Thoracic aorta (tissue), 2 donors: ENCODE data around the gene ENOX1. TPM values are rescaled to one million over a fixed set of nuclear protein-coding genes. Genes with fewer than 3 reads are reported as not detected.

Experiments used
- ATAC-seq: fragments of 150-250 bp; one replicate; pipeline ENCODE4 v1.8.0; 2017; ENCODE audit warnings: low read depth; ENCODE audit not compliant: insufficient number of reproducible peaks, low FRiP score
- DNase-seq: peaks from one replicate; pipeline ENCODE4 v3.0.0-alpha.2; 2020; ENCODE audit warnings: low spot score
- H3K27ac ChIP-seq, 2 donors: fragments of 200-600 bp; sonication (generic); 1 replicate in 1 of 2; 2 replicates in 1 of 2; pipeline ENCODE4 v1.5.1; 2016; ENCODE audit warnings: mild to moderate bottlenecking in 2 of 2, moderate library complexity in 2 of 2
- H3K27me3 ChIP-seq: fragments of 200-600 bp; sonication (generic); replicated peaks from 2 replicates; pipeline ENCODE4 v1.6.0; 2016; ENCODE audit warnings: mild to moderate bottlenecking; ENCODE audit not compliant: insufficient read depth
- H3K36me3 ChIP-seq: fragments of 200-600 bp; sonication (generic); one replicate; pipeline ENCODE4 v1.5.1; 2016
- H3K4me1 ChIP-seq, 2 donors: fragments of 200-600 bp; sonication (generic); 1 replicate in 1 of 2; 2 replicates in 1 of 2; pipeline versions ENCODE4 v1.5.1 to v1.6.0; 2016; ENCODE audit warnings: low read depth in 2 of 2, mild to moderate bottlenecking in 1 of 2; ENCODE audit not compliant: control insufficient read depth in 1 of 2
- H3K4me3 ChIP-seq: fragments of 200-600 bp; sonication (generic); 2 replicates; pipeline ENCODE4 v1.5.1; 2016; ENCODE audit warnings: mild to moderate bottlenecking
- H3K9me3 ChIP-seq: fragments of 200-600 bp; sonication (generic); 2 replicates; pipeline ENCODE4 v1.5.1; 2016
- CTCF ChIP-seq: fragments of 200-600 bp; sonication (generic); IDR thresholded peaks from one replicate; pipeline ENCODE4 v1.5.1; 2019; ENCODE audit warnings: antibody characterized with exemption
- total RNA-seq, 2 donors: library from RNA; depleted of rRNA; stranded (reverse); fragments of >200 nt; gene quantifications; one replicate each; pipeline versions ENCODE4 v1.1.0 to v1.2.3, GENCODE V29; 2016

The ENOX1 gene
- total RNA-seq, 2 donors from 2014 or later, result 0.41 to 2.3 TPM

GRCh38 chr13:43388282-43389034, 398.3 kb downstream of the ENOX1 start:
- Histone ChIP-seq H3K4me3 (no peak overlapping the region), H3K9me3 (no peaks in the 10 kb centered on the region), H3K27me3 (no peaks in the 10 kb centered on the region), H3K36me3 (no peaks in the 10 kb centered on the region), H3K27ac (no peak overlapping the region), H3K4me1 (no peaks in the 10 kb centered on the region)
- no peak for ATAC-seq
- no peak for DNase-seq
- TF ChIP-seq CTCF, result no peak

- H3K4me3 ChIP-seq, result no peak overlapping the region
- no peaks in the 10 kb centered on the region for H3K27me3 ChIP-seq
- ATAC-seq, result no peak
- H3K4me1 ChIP-seq, result no peaks in the 10 kb centered on the region
- no peak for TF ChIP-seq CTCF
- H3K27ac ChIP-seq, result no peak overlapping the region
- no peaks in the 10 kb centered on the region for H3K36me3 ChIP-seq
- no peaks in the 10 kb centered on the region for H3K9me3 ChIP-seq
- DNase-seq, result no peak
Measured at GRCh38 chr13:43387880-43388279, 398.9 kb downstream of the ENOX1 start.

GRCh38 chr13:43383498-43384165, 403.1 kb downstream of the ENOX1 start:
- no peak for ATAC-seq
- no peaks in the 10 kb centered on the region for H3K4me1 ChIP-seq
- DNase-seq, result no peak

GRCh38 chr13:43379738-43380137, 407.0 kb downstream of the ENOX1 start:
- DNase-seq (no peak), ATAC-seq (no peak)
- H3K36me3 ChIP-seq, result no peaks in the 10 kb centered on the region
- H3K27ac ChIP-seq, result no peak overlapping the region
- peaks cover 0 to 8% of the 10 kb centered on the region in 2 donors for H3K4me1 ChIP-seq
- no peaks in the 10 kb centered on the region for H3K9me3 ChIP-seq
- no peak for TF ChIP-seq CTCF
- no peak overlapping the region for H3K4me3 ChIP-seq
- no peaks in the 10 kb centered on the region for H3K27me3 ChIP-seq

More at GRCh38 chr13:43383498-43384165, 403.1 kb downstream of the ENOX1 start:
- Histone ChIP-seq H3K4me3 (no peak overlapping the region), H3K27ac (no peak overlapping the region), H3K9me3 (no peaks in the 10 kb centered on the region), H3K27me3 (no peaks in the 10 kb centered on the region), H3K36me3 (no peaks in the 10 kb centered on the region)
- no peak for TF ChIP-seq CTCF

GRCh38 chr13:43377973-43378372, 408.8 kb downstream of the ENOX1 start:
- Histone ChIP-seq H3K27me3 (no peaks in the 10 kb centered on the region), H3K36me3 (no peaks in the 10 kb centered on the region), H3K4me1 (peaks cover 0 to 8% of the 10 kb centered on the region in 2 donors), H3K27ac (no peak overlapping the region), H3K4me3 (no peak overlapping the region), H3K9me3 (no peaks in the 10 kb centered on the region)
- TF ChIP-seq CTCF, result no peak
- no peak for DNase-seq
- no peak for ATAC-seq
